GM23338 (cell line): ENCODE data around the gene CNOT6L. TPM values are rescaled to one million over a fixed set of nuclear protein-coding genes. Genes with fewer than 3 reads are reported as not detected.
A peak's percentile ranks its signal among the peaks of the same experiment; 100 is the strongest.

Experiments
- ATAC-seq: fragments of 200-7000 bp; cut with Tn5 transposase; 3 replicates; pipeline ENCODE4 v1.9.1; 2020
- DNase-seq: peaks from one replicate; pipeline ENCODE4 v3.0.0-alpha.2; 2015; ENCODE audit warnings: low spot score
- H2AFZ ChIP-seq: fragments of 200-600 bp; sonication (generic); 2 replicates; pipeline ENCODE4 v1.8.0; 2016; ENCODE audit warnings: antibody characterized with exemption, mild to moderate bottlenecking, moderate library complexity
- H3F3A ChIP-seq: fragments of 200-600 bp; sonication (generic); replicated peaks from 2 replicates; pipeline ENCODE4 v1.8.0; 2017; ENCODE audit warnings: antibody characterized with exemption, mixed run types, low read depth
- H3K27ac ChIP-seq: fragments of 200-600 bp; sonication (generic); 2 replicates; pipeline ENCODE4 v1.6.1; 2016; ENCODE audit warnings: low read depth
- H3K27me3 ChIP-seq: fragments of 200-600 bp; sonication (generic); 2 replicates; pipeline ENCODE4 v1.8.0; 2016; ENCODE audit warnings: mild to moderate bottlenecking, mixed run types, moderate library complexity; ENCODE audit not compliant: insufficient read depth
- H3K36me3 ChIP-seq: fragments of 200-600 bp; sonication (generic); 2 replicates; pipeline ENCODE4 v1.8.0; 2016; ENCODE audit warnings: mild to moderate bottlenecking; ENCODE audit not compliant: insufficient read depth
- H3K4me1 ChIP-seq: fragments of 200-600 bp; sonication (generic); 2 replicates; pipeline ENCODE4 v1.8.0; 2016; ENCODE audit warnings: mild to moderate bottlenecking, moderate library complexity; ENCODE audit not compliant: insufficient read depth
- H3K4me2 ChIP-seq: fragments of 200-600 bp; sonication (generic); 2 replicates; pipeline ENCODE4 v1.7.1; 2017; ENCODE audit warnings: mixed run types
- H3K4me3 ChIP-seq: fragments of 200-600 bp; sonication (generic); 2 replicates; pipeline ENCODE4 v1.6.1; 2016; ENCODE audit warnings: mixed run types
- H3K79me2 ChIP-seq: fragments of 200-600 bp; sonication (generic); replicated peaks from 2 replicates; pipeline ENCODE4 v1.8.0; 2017; ENCODE audit warnings: mild to moderate bottlenecking; ENCODE audit not compliant: insufficient read depth
- H3K9me2 ChIP-seq: fragments of 200-600 bp; sonication (generic); 2 replicates; pipeline ENCODE4 v1.8.0; 2017; ENCODE audit not compliant: insufficient read depth
- H4K20me1 ChIP-seq: fragments of 200-600 bp; sonication (generic); replicated peaks from 2 replicates; pipeline ENCODE4 v1.8.0; 2017; ENCODE audit warnings: mild to moderate bottlenecking; ENCODE audit not compliant: insufficient read depth
- H3K27ac Mint-ChIP-seq: 2 replicates; pipeline ENCODE4 v1.8.0; 2020; ENCODE audit warnings: inconsistent platforms, mild to moderate bottlenecking, moderate library complexity, mixed read lengths
- H3K27me3 Mint-ChIP-seq: 3 replicates; pipeline ENCODE4 v1.8.0; 2022; ENCODE audit warnings: low read depth, mild to moderate bottlenecking, moderate library complexity, mixed read lengths, inconsistent platforms; ENCODE audit not compliant: insufficient read depth, poor library complexity
- H3K36me3 Mint-ChIP-seq: 3 replicates; pipeline ENCODE4 v1.8.0; 2021; ENCODE audit warnings: low read depth, mild to moderate bottlenecking, inconsistent platforms, moderate library complexity, mixed read lengths
- H3K4me1 Mint-ChIP-seq: 3 replicates; pipeline ENCODE4 v1.8.0; 2020; ENCODE audit warnings: mild to moderate bottlenecking, inconsistent platforms, mixed read lengths
- H3K4me3 Mint-ChIP-seq: 3 replicates; pipeline ENCODE4 v1.8.0; 2021; ENCODE audit warnings: moderate library complexity, mild to moderate bottlenecking, inconsistent platforms, mixed read lengths
- H3K9me3 Mint-ChIP-seq: 3 replicates; pipeline ENCODE4 v1.8.0; 2020; ENCODE audit warnings: moderate library complexity, mild to moderate bottlenecking, inconsistent platforms, mixed read lengths
- EZH2 ChIP-seq: fragments of 200-600 bp; sonication (generic); IDR thresholded peaks from one replicate; pipeline ENCODE4 v1.8.0; 2017; ENCODE audit warnings: antibody characterized with exemption, mild to moderate bottlenecking, low read depth; ENCODE audit not compliant: unreplicated experiment
- REST ChIP-seq: IDR thresholded peaks from one replicate; pipeline ENCODE4 v1.6.1; 2018; ENCODE audit warnings: antibody characterized with exemption; ENCODE audit not compliant: unreplicated experiment
- ZNF462 ChIP-seq: fragments of 250-450 bp; sonication (Bioruptor Pico); IDR thresholded peaks from 2 replicates; pipeline ENCODE4 v1.5.0; 2020; ENCODE audit warnings: mild to moderate bottlenecking, moderate library complexity
- long read RNA-seq: library from polyadenylated mRNA; unstranded; transcript quantifications from one replicate; pipeline ENCODE4 v2.0.0, GENCODE V29; 2020; ENCODE audit not compliant: unreplicated experiment
- polyA plus RNA-seq: library from polyadenylated mRNA; unstranded; fragments of >200 nt; fragmentation: Nextera tagmentation; extraction: Ambion mirVana; gene quantifications from 2 replicates; pipeline ENCODE4 v1.2.1, GENCODE V29; 2016
- total RNA-seq: library from RNA; depleted of rRNA; stranded (reverse); fragments of >200 nt; shearing (Covaris generic); gene quantifications from 2 replicates; pipeline ENCODE4 v1.2.3, GENCODE V29; 2014; rRNA removed

Gene CNOT6L
- total RNA-seq (13.9 and 15.5 TPM in 2 replicates), polyA plus RNA-seq (3.2 TPM in 2 replicates)
- long read RNA-seq, partial matches to known transcripts: 2 of 2 reads
- long read RNA-seq, other reads (novel, unspliced or antisense): 0 of 2 reads

GRCh38 chr4:77818602-77819403 lies at the start of gene CNOT6L:
Gene CNOT6L (minus strand): TSS chr4:77819368. CDS start chr4:77819308, 60 bp downstream.
- H3K4me3 Mint-ChIP-seq: peak within 1 kb of the TSS; percentile 96

GRCh38 chr4:77865259-77865658 lies 46.1 kb upstream of the CNOT6L start:
- H2AFZ ChIP-seq: no peak overlapping the region
- H3K4me3 ChIP-seq: no peak overlapping the region
- H3K27ac ChIP-seq: no peak overlapping the region
- 0 out of 2 replicates have a peak, but pooled peaks cover 6% of the 10 kb centered on the region for H3K4me1 ChIP-seq
- peaks cover 13% of the 10 kb centered on the region for H4K20me1 ChIP-seq
- ATAC-seq (no peak), DNase-seq (no peak)
- Mint-ChIP-seq H3K27me3 (peaks cover 7% of the 10 kb centered on the region), H3K4me1 (peaks cover 17% of the 10 kb centered on the region), H3K27ac (no peak overlapping the region), H3K36me3 (peaks cover 17% of the 10 kb centered on the region), H3K4me3 (no peak overlapping the region), H3K9me3 (no peaks in the 10 kb centered on the region; the same call in 2 of the 3 replicates)
- H3K79me2 ChIP-seq: peaks cover 68% of the 10 kb centered on the region
- H3F3A ChIP-seq: no peaks in the 10 kb centered on the region
- no peak overlapping the region for H3K4me2 ChIP-seq
- H3K36me3 ChIP-seq: no peaks in the 10 kb centered on the region
- H3K27me3 ChIP-seq: no peaks in the 10 kb centered on the region
- no peaks in the 10 kb centered on the region for H3K9me2 ChIP-seq
- TF ChIP-seq ZNF462 (CRISPR knock-in tag): no peak

More at GRCh38 chr4:77818602-77819403, at the start of gene CNOT6L:
- peaks cover 12% of the 10 kb centered on the region for H3K4me1 ChIP-seq
- Mint-ChIP-seq H3K27me3 (peaks cover 12% of the 10 kb centered on the region), H3K9me3 (no peaks in the 10 kb centered on the region), H3K27ac (peak within 1 kb of the TSS; percentile 3; the same call in 1 of the 2 replicates), H3K4me1 (peaks cover 12% of the 10 kb centered on the region), H3K36me3 (no peaks in the 10 kb centered on the region; the same call in 2 of the 3 replicates)
- H3K4me3 ChIP-seq: peak within 1 kb of the TSS; percentile 95
- DNase-seq: peak; percentile 75
- peaks cover 26% of the 10 kb centered on the region; the same call in 1 of the 2 replicates for H3K79me2 ChIP-seq
- H3K9me2 ChIP-seq: no peaks in the 10 kb centered on the region
- H3K27me3 ChIP-seq: no peaks in the 10 kb centered on the region
- peak within 1 kb of the TSS; percentile 72; the same call in 1 of the 2 replicates for H3K27ac ChIP-seq
- 0 out of 2 replicates have a peak, but pooled peaks cover 6% of the 10 kb centered on the region for H3F3A ChIP-seq
- peak within 1 kb of the TSS; percentile 90 for H3K4me2 ChIP-seq
- H4K20me1 ChIP-seq: peaks cover 18% of the 10 kb centered on the region
- ATAC-seq: peak; percentile 57
- peak within 1 kb of the TSS; percentile 97 for H2AFZ ChIP-seq
- TF ChIP-seq REST (no peak), EZH2 (peak; percentile 50)
- H3K36me3 ChIP-seq: no peaks in the 10 kb centered on the region
